GM19397 (cell line): ENCODE results near the gene STX16.

ENCODE experiments used
- ATAC-seq: cut with Tn5 transposase; IDR thresholded peaks from one replicate; pipeline ENCODE4 v1.9.1; 2021; ENCODE audit warnings: mild to moderate bottlenecking, moderate library complexity; ENCODE audit not compliant: unreplicated experiment

The STX16 gene

GRCh38 chr20:58708246-58708931 is 57.3 kb downstream of the STX16 start:
- ATAC-seq: no peak

GRCh38 chr20:58709013-58709702 is 58.1 kb downstream of the STX16 start:
- ATAC-seq: no peak

DNA sequence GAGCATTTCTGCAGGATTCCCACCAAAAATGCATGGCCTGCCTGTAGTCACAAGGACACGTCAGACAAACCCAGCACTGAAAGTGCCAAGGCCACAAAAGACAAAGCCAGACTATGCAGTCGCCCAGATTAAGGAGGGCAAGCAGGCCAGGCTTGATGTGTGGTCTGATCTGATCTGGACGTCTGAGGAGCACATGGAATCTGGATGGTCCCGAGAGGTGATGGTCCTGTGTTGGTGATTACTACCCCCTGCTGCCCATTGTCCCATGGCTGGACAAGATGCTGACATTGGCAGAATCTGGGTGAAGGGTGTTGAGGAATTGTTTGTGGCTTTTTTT is 58.6 kb downstream of the STX16 start:
- no peak for ATAC-seq

GRCh38 chr20:58710481-58711265 is 59.6 kb downstream of the STX16 start:
- ATAC-seq: no peak

DNA sequence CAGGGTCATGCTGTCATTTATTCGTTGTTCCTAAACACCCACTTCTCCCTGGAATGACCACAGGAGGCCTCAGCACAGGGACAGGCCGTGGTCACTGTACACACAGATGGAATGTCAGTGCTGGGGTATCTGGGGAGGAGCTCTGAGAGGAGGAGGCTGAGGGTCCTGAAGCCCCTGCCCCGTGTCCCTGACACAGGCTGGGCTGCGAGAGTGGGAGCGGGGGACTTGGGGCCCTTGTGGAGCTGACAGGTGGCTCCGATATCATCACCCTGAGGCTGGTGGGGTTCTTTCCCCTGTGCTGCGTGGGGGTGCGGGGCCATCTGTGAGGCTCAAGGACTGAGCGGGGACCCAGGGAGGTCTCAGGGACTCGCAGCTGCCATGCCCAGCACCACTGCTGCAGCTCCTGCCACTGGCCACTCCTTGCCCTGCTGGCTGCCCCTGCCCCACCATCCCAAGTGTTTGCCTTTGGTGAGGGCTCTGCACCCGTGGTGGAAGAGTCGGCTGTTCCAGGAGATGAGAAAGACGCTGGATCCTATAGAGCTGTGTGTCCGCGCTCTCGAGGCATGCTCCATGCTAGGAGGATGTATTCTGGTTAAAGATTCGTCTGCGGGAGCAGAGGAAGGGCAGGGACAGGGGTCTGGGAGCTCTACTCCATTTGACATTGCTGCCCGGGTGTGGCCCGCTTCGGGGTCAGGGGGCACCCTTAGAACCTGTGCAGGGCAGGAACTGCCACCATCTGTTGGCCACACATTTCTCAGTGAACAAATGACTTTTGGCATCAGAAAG is 60.4 kb downstream of the STX16 start:
- no peak for ATAC-seq

DNA sequence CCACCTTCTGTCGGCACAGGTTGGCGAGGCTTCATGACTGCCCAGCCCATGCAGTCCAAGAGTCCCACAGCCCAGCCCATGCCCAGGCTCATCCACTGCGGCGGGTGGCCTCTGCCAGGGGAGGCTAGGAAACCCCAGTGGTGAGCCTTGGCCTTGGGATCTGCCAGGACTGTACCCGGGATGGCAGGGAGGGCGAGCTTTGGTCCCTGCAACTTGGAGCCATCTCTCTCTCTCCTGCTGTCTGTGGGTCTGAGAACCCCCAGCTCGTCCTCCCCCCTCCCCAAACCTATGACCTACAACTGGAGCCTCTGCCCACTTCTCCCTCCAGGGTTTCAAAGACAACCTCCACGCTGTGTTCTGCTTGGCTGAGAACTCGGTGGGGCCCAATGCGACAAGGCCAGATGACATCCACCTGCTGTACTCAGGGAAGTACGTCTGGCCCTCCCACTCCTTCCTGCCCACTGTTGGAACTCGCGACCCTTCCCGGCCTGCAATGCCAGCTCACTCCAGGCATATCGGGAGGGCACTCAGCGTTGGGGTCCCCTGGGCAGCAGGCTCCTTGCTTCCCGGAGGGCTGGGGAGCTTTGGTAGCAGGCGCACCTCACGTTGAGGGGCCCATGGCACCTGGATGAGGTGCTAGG is 61.2 kb downstream of the STX16 start:
- no peak for ATAC-seq

DNA sequence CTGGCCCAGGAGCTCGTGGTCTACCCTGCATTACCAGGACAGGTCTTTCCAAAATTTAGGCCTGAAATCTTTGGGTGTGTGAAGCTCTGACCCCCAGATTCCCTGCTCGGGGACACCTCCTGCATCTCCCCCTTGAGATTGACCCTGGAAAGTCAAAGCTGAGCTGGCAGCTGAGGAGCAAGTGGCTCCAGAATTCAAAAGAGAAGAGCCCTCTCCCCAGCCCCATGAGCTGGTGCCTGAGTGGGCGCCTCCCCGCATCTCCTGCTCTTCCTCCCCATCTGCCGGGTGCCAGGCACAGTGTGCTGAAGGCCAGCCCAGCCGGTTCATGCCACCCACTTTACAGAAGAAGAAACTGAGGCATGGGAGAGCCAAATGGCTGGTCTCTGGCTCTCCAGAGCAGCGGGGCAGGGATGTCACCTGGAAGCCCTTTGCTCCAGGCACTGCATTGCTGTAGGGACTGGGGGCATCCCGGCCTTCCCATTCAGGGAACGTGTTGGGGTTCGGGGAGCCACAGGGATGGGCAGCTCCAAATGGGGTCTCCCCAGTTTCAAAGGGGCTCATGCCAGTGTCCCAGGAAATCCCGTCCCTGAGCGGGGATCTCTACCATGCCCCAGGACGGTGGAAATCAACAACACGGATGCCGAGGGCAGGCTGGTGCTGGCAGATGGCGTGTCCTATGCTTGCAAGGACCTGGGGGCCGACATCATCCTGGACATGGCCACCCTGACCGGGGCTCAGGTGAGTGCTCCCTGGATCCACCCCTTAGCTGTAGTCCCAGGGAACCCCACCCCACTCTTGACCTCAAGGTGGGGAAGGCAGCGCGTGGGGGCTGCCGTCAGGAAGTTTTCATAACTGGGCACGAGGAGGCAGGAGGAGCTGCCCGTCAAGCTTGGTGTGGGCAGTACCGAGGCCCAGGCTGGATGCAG is 62.0 kb downstream of the STX16 start:
- no peak for ATAC-seq

GRCh38 chr20:58713801-58714339 is 62.8 kb downstream of the STX16 start:
- ATAC-seq: no peak

DNA sequence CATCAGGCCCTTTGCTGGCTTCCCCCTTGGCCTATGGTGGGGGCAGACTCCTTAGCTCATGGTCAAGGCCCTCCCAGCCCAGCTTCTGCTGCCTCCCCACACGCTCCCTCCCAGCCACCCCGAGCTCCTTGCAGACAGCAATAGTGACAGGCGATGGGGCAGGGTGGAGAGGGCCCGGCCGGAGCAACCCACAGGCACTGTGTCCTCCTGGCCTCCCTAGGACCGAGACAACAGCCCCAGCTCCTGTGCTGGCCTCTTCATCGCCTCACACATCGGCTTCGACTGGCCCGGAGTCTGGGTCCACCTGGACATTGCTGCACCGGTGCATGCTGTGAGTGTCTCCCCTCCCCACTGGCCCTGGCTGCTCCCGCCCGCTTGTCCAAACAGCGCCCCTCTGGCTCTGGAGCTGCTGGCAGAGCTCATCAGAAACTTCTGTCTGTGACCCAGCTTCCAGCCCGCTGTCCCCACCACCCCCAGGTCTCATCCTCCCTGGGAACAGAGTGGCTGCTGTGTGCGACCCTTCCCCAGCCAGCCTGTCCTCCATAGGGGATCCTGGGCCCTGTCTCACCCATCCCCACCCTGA is 63.3 kb downstream of the STX16 start:
- no peak for ATAC-seq

DNA sequence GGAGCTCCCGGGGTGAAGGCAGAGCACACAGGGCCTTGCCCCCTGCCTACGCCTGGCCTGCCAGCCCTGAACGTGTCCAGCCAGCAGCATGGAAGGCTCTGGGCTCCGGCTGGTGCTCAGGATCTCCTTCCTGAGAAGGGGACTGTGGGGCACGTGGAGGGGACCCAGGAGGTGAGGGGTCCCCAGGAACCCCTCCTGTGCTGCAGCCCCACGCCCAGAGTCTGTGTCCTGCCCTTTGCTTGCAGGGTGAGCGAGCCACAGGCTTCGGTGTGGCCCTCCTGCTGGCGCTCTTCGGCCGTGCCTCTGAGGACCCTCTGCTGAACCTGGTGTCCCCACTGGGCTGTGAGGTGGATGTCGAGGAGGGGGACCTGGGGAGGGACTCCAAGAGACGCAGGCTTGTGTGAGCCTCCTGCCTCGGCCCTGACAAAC is 63.9 kb downstream of the STX16 start:
- no peak for ATAC-seq

DNA sequence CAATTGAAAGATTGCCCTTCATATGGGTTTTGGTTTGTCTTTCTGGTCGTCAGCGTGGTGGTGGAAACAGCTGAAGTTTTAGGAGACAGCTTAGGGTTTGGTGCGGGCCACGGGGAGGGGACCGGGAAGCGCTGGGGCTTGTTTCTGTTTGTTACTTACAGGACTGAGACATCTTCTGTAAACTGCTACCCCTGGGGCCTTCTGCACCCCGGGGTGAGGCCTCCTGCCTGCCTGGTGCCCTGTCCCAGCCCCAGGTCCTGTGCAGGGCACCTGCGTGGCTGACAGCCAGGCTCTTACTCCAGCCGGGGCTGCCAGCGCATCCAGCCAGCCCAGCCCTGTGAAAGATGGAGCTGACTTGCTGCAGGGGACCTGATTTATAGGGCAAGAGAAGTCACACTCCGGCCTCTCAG is 64.3 kb downstream of the STX16 start:
- ATAC-seq: no peak

GRCh38 chr20:58715801-58716475 is 64.9 kb downstream of the STX16 start:
- no peak for ATAC-seq

DNA sequence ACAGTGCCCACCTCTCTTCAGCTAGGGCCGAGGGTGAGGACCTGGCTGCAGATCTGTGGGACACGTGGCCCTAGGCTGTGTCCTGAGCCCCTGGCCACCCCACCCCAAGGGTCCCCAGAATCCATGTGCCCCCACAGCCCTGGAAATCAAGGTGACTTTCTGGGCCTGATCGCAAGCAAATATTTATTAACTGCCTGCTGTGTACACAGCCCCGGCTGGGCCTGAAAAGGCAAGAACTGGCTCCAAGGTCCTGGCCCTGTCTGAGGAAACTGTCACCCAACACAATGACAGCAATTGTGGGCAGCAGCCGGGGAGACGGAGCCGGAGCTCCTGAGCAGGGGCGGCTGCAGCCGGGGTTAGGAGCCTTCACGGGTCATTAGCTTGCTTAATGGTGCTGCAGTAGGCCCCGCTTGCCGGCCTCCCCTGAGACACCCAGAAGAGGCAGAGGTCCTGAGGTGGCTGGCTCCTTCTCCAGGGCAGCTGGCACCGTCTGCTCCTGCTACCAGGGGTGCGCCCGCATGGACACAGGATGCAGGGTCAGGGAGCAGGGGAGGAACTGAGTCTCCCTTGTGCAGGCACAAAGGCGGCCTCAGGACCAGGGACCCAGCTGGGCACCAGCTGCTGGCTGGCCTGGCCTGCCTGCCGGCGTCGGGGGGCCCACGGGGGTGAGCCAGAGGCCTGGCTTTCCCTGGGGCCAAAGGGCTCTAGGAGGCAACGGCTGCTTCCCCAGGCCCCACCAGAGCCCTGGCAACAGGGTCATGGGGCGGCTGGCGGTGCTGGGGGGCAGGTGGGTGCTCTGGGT is 65.6 kb downstream of the STX16 start:
- ATAC-seq: no peak

GRCh38 chr20:58717278-58718091 is 66.4 kb downstream of the STX16 start:
- no peak for ATAC-seq

- ATAC-seq: no peak
These were observed 67.1 kb downstream of the STX16 start for GRCh38 chr20:58718121-58718563.

DNA sequence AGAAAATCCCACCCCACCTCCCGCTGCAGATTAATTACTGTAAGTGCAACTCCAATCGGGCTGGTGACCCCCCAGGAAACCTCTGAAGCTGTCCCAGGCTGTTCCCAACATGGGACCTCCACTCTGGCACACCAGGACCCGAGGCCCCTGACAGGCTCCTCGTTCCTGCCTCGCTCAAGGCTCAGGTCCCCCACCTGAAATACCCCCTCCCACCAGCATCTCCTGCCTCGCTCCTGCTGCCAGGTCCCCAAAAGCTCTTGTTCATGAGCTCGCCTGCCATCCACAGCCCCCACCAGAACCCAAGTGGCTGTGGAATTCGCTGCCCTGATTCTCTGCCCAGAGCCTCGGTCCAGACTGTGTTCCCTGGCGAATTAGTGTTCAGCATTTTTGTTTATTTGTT is 67.6 kb downstream of the STX16 start:
- ATAC-seq: no peak

GRCh38 chr20:58719258-58719657 is 68.2 kb downstream of the STX16 start:
- ATAC-seq: no peak
